ENCODE data around the gene LINGO1.
A peak's percentile ranks its signal among the peaks of the same experiment; 100 is the strongest.

Gene LINGO1

DNA sequence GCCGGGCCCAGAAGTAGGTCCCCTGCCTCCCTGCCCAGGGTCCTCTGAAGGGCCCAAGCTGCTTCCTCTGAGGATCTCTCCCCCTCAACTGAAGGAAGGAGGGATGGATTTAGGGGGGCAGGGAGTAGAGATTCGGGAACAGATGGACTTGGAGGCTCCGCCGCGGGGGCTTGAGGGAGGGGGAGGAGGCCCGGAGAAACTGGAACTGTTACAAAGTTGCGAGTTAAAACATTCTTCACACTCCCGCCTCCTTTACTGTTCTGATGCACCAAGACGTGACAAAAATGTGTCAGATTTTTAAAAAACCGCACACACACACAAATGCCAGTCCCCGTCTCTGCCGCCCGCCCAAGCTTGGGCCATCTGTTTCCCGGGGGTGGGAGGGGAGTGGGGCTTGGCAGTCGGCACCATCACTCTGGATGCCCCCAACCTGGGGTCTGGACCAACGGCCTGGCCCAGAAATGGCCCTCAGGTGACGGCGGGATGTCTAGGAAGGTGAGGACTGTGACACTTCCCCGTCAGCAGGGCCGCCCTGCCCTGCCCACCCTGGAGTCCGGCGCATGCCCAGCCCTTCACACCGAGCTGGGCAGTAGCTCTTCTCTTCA is 25.0 kb upstream of the LINGO1 start:
- no peak for DNase-seq (ENCODE audit: low spot score)

- no peak for DNase-seq (ENCODE audit: low spot score)
These were observed 23.6 kb upstream of the LINGO1 start for GRCh38 chr15:77656294-77656693.

GRCh38 chr15:77654975-77655374 is 22.3 kb upstream of the LINGO1 start:
- no peak for DNase-seq (ENCODE audit: low spot score)

GRCh38 chr15:77653832-77654480 is 21.2 kb upstream of the LINGO1 start:
- no peak for DNase-seq (ENCODE audit: low spot score)

DNA sequence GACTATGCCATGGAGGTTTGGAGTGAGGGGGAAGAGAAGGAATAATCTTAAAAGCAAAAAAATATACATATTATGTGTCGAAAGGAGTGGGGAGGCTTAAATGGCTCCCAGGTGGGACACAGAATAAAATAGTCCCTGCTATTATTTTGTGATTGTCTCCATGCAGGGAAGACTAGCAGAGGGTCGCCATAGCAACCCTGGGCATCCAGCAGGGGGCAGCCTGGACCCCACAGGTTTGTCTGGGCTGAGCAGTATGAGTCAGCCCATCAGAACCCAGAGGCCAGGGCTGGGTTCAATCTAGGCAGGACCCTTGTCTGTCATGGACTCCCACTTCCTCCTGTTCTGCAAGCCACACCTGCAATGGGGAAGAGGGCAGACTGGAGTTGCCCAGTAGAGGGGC is 17.6 kb upstream of the LINGO1 start:
- no peak for DNase-seq (ENCODE audit: low spot score)

DNA sequence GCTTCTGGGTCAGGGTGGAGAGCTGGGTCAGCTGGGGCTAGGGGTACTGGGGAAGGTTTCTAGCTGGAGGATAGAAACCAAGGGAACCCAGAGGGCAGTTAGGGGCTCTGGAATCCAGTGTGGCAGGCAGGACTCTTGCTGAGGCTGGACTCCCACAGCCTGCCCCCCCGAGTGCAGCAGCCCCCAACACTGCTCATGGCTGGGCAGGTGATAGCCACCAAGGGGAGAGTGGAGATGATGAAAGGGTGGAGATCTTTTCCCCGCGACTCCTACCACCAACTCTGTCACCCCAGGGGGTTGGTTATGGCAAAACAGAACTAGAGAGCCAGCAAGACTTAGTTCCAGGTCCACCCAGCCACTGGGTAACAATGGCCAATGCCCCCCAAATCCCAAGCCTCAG is 16.9 kb upstream of the LINGO1 start:
- DNase-seq (ENCODE audit: low spot score) = no peak

DNA sequence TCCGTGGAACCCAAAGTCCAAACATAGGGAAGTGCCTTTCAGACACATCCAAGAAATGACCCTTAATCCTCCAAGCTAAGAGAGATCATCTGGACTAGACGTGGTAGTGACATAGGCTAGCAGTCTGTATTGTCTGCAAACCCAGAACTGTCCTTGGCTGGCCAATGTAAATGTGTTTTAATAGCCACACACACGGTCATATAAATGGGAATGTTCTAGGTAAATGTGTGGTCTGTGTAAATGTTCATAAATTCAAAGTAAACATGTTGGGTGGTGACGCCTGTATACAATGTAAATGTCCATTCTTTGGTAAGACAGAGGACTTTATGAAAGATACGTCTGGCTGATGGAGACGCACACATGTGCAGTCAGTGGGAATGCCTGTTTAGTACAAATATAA is 16.3 kb upstream of the LINGO1 start:
- no peak for DNase-seq (ENCODE audit: low spot score)

GRCh38 chr15:77647961-77648360 is 15.2 kb upstream of the LINGO1 start:
- DNase-seq (ENCODE audit: low spot score) = no peak

- no peak for DNase-seq (ENCODE audit: low spot score)
These were observed 13.5 kb upstream of the LINGO1 start for GRCh38 chr15:77646104-77646694.

DNA sequence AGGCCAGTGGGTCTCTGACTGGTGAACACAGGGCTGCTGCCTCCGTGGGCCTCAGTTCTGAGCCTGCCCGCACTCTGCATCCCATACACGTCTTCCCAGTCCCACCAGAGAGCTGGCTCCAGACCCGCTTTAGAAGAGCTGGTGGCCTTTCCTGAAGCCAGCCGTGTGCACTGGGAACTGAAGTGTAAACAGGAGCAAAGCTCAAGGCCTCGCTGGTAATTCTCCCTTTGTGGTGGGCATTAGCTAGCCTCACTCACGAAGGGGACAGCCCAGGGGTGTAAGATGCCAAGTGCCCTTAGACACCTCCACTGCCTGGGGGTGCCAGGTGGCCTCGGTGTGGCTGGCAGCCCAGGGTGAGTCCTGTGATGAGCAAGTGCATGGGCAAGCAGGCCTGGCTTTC is 12.9 kb upstream of the LINGO1 start:
- DNase-seq (ENCODE audit: low spot score) = no peak

DNA sequence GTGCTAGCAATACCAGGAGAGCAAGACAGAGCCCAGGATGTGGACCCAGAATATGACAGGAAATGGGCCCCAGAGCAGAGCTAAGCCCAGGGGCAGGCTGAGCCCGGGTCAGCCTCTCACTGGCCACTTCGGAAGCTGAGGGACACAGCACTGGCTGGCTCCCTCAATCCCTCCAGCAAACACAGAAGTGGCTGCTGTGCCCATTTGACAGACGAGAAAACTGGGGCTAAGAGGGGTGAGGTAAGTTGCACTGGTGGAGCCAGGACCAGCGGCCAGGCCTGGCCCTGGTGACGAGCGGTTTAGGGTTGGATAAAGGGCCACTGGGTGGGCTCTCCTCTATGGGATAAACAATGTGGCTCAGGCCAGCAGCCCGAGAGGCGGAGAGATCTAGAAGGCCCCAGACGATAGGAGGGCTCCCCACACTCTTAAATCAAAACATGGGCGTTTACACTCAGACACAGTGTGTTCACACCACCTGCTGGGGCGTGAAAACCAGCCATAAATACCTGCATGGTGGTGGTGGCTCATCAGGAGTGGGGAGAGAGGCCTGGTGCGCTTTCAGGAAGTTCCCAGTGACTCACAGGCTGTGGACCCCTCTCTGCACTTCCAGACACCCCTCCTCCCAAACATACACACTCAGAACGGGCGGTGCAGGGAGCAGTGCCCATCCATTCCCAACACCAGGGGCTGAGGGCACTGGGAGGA is 12.0 kb upstream of the LINGO1 start:
- DNase-seq (ENCODE audit: low spot score) = no peak

GRCh38 chr15:77643764-77644163 is 11.1 kb upstream of the LINGO1 start:
- DNase-seq (ENCODE audit: low spot score) = no peak

GRCh38 chr15:77642793-77643430 is 10.2 kb upstream of the LINGO1 start:
- DNase-seq (ENCODE audit: low spot score) = no peak

GRCh38 chr15:77641999-77642398 is 9.3 kb upstream of the LINGO1 start:
- DNase-seq (ENCODE audit: low spot score) = no peak

DNA sequence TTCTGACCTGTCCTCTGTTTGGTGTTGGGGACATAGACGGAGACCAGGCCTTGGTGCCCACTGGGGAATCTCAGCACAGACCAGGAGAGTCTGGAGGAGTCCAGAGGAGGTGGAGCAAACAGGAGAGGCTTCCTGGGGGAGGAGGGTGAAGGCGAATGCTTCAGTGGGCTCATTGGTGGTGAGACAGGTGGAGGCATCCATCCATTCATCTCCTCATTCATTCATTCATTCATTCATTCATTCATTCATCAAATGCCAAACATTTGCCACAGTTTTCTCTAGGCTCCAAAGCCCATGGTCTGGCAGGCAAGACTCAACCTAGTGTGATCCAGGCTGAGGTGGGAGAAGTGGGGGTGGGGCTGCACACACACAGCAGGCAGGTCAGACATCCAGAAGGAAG is 7.9 kb upstream of the LINGO1 start:
- no peak for DNase-seq (ENCODE audit: low spot score)

GRCh38 chr15:77639431-77639830 is 6.7 kb upstream of the LINGO1 start:
- DNase-seq (ENCODE audit: low spot score) = no peak

DNA sequence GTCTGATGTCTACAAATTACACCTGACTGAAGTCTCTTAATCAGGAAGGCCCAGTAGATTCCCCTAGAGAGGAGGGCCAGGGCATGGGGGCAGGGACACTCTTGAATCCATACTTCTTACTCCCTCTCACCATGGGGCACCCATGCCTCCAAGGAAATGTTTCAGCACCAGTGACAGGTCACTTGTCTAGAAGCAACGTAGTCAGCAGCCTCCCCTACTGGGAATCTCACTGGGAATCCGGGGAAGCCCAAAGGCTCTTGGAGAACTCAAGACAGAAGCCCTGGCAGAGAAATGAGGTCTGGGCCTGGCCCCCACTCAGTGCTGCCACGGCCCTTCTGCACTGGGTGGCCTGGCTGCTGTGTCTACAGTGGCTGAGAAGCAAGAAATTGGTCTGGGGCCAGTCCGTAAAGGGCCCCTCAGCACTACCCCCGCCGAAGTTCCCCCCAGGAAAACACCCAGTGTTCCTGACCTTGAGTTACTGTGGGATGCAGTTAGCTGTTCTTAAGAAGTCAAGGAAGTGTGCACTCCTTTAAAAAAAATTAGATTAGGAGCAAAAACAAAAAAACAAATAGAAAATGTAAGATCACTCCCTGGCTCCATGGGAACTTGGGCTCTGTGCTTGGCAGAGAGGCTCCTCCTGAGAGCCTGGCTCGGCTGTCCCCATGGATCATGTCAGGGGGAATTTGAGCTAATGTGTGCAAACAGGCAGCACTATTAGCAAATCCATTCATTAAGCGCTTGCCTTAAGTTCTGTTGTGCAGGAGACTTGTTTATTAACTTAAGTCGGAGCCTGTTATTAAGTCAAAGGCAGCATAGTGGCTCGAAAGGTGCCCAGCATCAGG is 5.4 kb upstream of the LINGO1 start:
- no peak for DNase-seq (ENCODE audit: low spot score)

- DNase-seq (ENCODE audit: low spot score) = no peak
These were observed 3.5 kb upstream of the LINGO1 start for GRCh38 chr15:77636209-77636608.

GRCh38 chr15:77634266-77634962 is 1.7 kb upstream of the LINGO1 start:
- peak; percentile 68 for DNase-seq (ENCODE audit: low spot score)

DNA sequence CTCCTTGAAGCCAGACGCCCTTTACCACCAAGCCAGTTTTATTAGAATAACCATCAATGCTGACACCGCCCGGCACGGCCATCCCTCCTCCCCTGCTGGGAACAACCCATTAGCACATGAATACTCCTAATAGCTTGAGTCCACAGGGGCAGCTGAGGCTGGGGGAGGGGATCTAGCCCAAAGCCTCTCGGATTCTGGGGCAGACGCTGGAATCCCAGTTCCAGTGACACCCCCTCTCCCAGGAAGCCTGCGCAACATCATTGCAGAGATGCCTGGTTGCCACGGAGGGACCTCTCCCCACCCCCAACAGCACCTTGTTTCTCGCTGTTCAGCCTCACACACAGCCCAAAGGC is 1.2 kb upstream of the LINGO1 start:
- DNase-seq (ENCODE audit: low spot score) = no peak

Data from activated CD4-positive, alpha-beta T cell treated with anti-CD3 and anti-CD28 coated beads, Interleukin-2, Interleukin-4, amounts not matched to agents 100 ng/mL and 50 ng/mL, durations not matched to agents 16 hours and 8 hours (primary cell).